ENCODE measurements around the gene COPS9.

COPS9 gene

GRCh38 chr2:240105982-240106381 is 30.1 kb downstream of the COPS9 start:
- no peak for DNase-seq

GRCh38 chr2:240103136-240103535 is 33.0 kb downstream of the COPS9 start:
- DNase-seq, result no peak

DNA sequence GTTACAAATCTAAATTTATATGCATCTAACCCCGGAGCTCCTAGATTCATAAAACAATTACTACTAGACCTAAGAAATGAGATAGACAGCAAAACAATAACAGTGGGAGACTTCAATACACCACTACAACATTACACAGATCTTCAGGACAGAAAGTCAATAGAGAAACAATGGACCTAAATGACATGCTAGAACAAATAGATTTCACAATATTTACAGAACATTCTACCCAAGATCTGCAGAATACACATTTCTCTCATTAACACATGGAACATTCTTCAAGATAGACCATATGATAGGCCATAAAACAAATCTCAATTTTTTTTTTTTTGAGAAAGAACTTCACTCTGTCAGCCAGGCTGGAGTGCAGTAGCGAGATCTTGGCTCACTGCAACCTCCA is 37.8 kb downstream of the COPS9 start:
- no peak for DNase-seq

GRCh38 chr2:240095556-240096523 is 40.3 kb downstream of the COPS9 start:
- DNase-seq, result no peak

- DNase-seq, result no peak
These were observed 46.8 kb downstream of the COPS9 start for GRCh38 chr2:240089306-240089705.

DNA sequence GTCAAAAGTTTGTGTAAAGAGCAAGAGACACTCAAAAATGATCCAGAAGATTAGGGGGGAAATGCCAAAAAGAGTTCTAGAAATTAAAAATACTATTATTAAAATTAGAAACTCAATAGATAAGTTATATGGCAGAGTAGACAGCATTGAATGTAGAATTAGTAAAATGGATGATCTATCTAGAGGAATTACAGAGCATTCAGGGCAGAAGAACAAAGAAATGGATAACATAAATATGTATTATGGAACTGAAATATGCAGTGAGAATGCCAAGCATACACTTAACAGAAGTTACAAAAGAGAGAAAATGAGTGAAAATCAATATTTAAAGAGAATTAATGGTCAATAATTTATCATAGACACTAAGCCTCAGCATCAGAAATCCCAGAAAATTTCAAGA is 49.5 kb downstream of the COPS9 start:
- no peak for DNase-seq

Measured in activated CD4-positive, CD25-positive, alpha-beta regulatory T cell treated with anti-CD3 and anti-CD28 coated beads, Interleukin-2, amount 50 U/mL, for 72 hours (primary cell).